ENCODE data around the gene STX8.
"Not testable (repeated sequence)": the region's sequence is repeated elsewhere in the genome, so short reads cannot be mapped to it uniquely, and the experiment has no call there.

STX8 gene

DNA sequence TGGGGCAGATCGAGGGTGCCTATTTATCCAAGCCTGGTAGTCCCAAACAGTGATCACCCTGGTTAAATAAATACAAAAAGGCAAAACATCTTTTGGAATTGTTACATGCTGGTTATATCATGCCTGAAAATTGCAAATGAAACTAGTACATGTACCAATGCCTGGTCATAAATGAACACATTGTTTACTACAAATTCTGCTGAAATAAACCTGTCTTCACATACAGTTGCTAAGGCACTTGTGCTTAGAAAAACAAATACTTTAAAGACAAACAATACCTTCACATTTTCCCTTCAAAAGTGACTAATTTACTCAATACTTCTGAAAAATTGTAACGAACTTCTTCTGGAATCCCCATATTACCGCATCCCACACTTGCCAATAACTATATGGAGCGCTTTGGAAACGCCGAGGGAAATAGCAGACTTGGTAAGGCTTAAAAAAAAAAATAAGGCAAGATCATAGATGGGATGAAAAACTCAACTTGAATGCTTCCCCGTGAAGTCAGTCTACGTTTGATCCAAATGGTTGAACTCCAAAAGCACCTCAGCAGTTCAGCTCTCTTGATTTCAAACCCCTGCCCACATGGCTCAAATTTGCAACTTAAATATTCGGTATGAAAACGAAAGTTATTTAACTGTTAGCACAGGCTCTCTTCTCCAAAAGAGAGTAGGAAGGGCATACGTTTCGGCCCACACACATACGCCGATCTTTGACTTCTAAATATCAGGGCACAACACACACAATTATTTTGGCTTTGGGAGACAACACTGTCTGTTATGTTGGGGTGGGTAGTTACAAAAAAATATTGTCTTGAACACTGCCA is 289.8 kb downstream of the STX8 start:
- no peak for DNase-seq

DNA sequence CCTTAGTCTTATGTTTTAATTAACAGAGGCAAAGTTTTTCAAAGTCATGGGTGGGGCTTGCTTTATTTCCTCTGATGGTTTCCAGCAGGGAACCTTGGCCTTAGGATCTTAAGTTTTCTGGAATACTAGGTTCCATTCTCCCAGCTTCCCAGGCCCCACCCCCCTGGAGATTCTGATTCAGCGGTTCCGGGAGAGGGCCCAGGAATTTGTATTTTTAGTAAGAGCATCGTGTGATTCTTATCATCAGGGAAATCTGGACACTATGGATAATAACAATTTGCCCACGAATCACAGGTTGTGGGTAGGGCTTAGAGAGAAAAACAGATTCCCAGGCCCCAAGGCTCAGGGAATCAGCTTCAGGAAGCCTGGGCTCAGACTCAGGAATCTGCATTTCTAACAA is 290.7 kb downstream of the STX8 start:
- no peak for DNase-seq

DNA sequence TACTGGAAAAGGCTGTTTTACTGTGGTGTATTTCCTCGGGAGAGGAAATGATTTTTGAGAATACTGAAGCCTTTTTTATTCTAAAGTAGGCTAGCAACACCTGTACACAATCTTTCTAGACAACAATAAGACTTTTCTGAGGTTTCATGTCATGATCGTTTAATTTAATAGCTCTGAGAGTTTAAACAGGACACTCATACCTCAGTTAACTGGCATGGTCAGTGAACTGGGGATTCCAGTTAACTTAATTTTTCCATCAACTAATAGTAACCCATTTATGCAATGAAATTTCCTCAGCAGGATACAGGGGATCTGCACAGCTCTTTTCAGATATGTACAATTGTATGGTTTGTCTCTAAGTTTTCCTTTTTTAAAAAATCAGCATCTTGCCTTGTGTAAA is 291.7 kb downstream of the STX8 start:
- no peak for DNase-seq

DNA sequence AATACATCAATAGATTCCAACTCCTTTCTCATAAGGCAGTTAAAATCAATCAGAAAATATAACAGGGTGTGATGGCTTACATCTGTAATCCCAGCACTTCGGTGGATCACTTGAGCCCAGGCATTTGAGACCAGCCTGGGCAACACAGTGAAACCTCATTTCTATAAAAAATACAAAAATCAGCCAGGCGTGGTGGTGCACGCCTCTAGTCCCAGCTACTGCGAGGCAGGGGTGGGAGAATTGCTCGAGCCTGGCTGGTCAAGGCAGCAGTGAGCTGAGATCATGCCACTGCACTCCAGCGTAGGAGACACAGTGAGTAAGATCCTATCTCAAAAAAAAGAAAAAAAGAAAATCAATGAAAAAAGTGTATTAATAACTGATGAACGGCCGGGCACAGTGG is 295.7 kb downstream of the STX8 start:
- DNase-seq, result no peak

GRCh38 chr17:9274973-9275372 is 300.6 kb downstream of the STX8 start:
- DNase-seq, result no peak

- DNase-seq, result no peak
Observed at GRCh38 chr17:9273428-9274391, 301.9 kb downstream of the STX8 start.

DNA sequence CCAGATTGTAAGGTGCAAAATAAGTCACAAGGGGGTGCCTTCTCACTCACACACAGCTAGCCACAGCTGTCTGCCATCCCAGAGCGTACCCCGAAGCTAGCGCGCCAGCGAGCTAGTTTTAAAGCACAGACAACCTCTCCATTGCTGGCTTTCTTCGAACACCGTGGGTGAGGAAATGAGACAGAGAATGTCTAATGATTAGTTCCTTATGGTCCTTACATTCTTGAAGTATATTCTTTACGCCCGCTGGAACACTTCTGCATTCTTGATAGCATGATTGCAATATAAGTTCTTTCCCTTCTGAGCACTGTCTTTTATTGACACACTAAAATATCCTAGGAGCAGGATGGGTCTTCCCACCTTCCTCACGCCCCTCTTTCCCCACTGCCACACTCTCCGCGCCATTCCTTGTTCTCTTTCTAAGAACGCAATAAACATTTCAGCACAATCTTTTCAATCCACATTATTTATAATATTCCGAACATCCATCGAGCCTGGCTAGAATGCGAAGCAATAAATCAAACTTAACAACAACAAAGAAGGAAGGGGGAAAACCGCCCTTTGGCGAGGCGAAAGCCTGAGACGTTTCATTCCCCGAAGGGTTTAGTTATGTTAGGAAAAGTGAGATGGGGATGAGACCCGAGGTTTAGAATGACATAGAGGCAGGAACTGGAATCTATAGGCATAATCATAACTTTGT is 303.0 kb downstream of the STX8 start:
- no peak for DNase-seq

- no peak for DNase-seq
Observed at GRCh38 chr17:9271989-9272388, 303.6 kb downstream of the STX8 start.

- no peak for DNase-seq
Observed at GRCh38 chr17:9270921-9271320, 304.7 kb downstream of the STX8 start.

- DNase-seq, result no peak
Observed at GRCh38 chr17:9269350-9270035, 306.1 kb downstream of the STX8 start.

DNA sequence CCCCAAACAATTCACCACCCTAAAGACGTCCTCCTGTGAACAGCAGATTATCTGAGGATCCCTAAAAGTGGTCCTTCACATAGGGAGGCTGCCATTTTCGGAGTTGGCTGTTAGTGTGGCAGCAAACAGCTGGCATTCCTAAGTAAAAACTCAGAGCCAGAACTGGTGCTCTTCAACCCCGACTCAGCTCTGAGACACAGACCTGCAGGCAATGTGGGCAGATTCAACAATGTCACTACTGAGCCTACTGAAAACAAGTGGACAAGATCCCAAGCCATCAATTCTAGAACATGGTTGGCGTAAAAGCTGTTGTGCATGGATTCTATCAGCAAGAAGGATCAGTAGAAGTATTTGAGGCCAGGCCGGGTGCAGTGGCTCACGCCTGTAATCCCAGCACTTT is 307.1 kb downstream of the STX8 start:
- no peak for DNase-seq

DNA sequence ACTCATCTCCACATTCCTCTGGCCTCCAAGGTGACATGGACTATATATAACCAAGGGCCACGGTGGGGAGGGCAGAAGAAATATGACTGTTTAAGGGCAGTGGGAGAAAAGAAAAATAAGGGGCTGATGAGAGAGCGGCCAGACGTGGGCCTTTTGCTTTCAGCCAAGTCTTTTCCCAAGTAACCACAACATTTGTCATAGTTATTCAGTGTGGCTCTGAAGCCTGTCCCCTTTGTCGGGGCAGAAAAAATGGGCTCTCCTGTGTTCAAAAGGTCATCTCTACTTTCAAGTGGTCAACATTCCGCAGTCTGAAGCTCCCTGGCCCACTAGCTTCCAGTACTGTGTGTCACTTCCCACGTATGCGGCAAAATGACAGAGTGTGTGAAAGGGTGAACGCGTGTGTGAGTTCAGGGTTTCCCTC is 308.9 kb downstream of the STX8 start:
- no peak for DNase-seq

- no peak for DNase-seq
Observed at GRCh38 chr17:9266031-9266680, 309.5 kb downstream of the STX8 start.

DNA sequence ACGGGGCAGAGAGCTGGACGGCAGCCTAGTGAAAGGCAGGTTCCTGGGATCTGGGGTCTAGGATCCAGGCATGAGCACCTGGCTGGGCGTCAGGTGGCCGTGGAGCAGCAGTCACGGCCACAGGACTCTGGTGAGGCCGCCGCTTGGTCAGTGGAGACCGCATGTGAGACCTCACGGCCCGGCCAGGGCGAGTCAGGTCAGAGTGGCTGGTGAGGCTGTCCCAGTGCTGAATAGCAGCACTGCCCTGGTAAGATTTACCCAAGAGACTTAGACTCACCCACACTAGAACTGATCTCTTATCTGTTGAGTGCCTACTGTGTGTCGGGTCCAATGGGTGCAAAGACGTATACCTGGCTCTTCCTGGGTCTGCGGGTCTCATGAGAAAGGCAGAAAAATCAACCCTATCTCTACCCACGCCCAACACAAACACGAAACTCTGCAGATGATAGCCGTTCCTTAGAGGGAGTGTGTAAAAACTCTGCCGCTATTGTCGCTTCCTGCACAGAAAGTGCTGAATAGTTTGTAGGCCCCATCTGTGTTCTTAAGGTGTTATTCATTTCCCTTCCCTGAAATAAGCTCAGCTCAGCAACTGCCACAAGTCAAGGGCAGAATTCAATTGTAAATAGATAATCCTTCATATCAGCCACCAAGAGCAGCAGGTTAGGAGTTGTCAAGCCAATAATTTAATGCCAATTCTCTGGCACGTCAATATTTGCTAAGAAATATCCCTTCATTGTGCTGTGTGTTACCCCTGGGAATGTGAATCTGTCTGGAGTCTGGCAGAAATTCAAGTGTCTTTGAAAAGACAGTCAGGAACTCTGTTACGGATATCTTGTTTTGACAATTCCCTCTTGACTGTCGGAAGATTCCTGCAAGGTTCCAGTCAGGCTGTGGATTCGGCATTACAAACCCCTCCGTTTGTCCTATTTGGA is 314.3 kb downstream of the STX8 start:
- DNase-seq, result no peak

DNA sequence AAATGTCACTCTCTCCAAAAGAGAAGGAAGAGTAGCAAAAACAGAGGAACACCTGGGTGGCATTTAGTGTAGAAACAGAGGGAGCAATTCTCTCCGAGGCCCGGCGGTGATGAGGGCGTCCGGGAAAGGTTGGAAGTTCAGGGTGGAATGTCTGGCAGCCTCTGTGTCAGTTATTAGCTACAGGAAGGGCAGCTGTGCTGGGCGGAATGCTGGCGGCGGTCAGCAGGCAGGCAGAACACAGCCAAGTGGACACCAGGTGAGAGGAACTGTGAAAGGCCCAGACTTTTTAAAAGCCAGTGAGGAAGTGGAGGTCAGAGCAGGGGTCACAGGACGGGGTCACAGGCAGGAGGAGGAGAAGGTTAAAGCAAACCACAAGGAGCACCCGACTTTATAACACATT is 316.2 kb downstream of the STX8 start:
- DNase-seq, result no peak

DNA sequence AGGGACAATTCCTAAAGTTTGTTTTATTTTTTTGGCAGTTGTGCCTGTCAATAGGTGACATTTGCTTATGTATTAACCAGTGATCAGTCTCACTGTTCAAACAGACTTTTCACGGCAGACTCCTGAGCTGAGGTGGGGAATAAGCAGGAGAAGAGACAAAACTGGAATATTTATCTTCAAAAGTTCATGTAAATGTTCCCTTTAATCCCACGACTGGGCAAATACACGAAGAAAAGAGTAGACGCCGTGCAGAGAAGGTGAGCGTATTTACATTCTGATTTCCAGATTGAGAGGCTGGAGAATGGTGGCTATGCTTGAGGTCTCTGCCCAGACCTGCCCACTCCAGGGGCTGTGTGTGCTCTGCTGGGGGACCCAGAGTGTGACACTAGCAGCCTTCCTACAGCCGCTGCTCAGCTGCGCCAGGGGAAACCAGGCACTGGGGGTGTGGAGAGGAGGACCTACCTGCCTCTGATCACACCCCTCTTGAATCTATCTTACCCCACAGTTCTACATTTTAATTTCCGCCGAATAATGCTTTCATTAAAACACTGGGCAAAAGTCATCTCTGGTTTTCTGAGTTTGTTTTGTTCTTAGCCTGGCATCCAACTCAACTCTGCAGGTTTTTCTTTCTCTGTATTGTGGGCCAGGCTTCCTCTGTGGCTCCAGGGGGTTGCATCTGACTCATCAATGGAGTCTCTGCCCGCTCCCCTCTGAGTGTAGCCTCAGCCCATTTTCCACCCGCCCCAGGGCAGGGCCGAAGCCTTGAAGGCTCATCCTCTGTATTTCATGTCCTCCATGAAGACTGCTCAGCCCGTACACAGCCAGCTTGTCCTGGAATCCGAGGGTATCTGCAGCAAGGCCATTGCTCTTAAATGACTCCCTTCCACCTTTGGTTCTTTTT is 317.3 kb downstream of the STX8 start:
- no peak for DNase-seq

- not testable (repeated sequence) for DNase-seq
Observed at GRCh38 chr17:9257630-9257965, 318.0 kb downstream of the STX8 start.

- DNase-seq, result peak; percentile 73
Observed at GRCh38 chr17:9256751-9257629, 318.6 kb downstream of the STX8 start.

- DNase-seq, result no peak
Observed at GRCh38 chr17:9256361-9256750, 319.3 kb downstream of the STX8 start.
